IMR-90 (cell line): ENCODE measurements around the gene SLC1A7. TPM values are rescaled to one million over a fixed set of nuclear protein-coding genes. Genes with fewer than 3 reads are reported as not detected.

Source experiments
- ATAC-seq: fragments of 200-7000 bp; cut with Tn5 transposase; 2 replicates; pipeline ENCODE4 v1.9.1; 2020; ENCODE audit warnings: low read depth, mild to moderate bottlenecking, moderate library complexity
- BruUV-seq: library from RNA; stranded (reverse); fragments of 400-500 nt; replicated peaks from 2 replicates; lab custom pipeline; 2021; lab: Mats Ljungman, UMichigan
- CTCF ChIA-PET: fragments of 300-600 bp; formaldehyde crosslinking; extraction: SDS; loops from one replicate; lab custom pipeline; 2021; ENCODE audit warnings: antibody characterized with exemption; lab: Yijun Ruan, JAX
- POLR2A ChIA-PET: fragments of 300-600 bp; sonication (Branson Sonifier 250); formaldehyde crosslinking; loops from one replicate; lab custom pipeline; 2022; ENCODE audit warnings: antibody characterized with exemption; ENCODE audit not compliant: unreplicated experiment; lab: Charles Lee
- DNase-seq: peaks from one replicate; pipeline ENCODE4 v3.0.0; 2013
- H2AFZ ChIP-seq: replicated peaks from 2 replicates; pipeline ENCODE3; 2013; ENCODE audit warnings: low read length, mild to moderate bottlenecking; ENCODE audit not compliant: poor library complexity
- H2AK5ac ChIP-seq: 2 replicates; pipeline ENCODE4 v1.6.1; 2013; ENCODE audit warnings: low read depth, low read length, inconsistent platforms
- H2AK9ac ChIP-seq: replicated peaks from 2 replicates; pipeline ENCODE3; 2013; ENCODE audit warnings: mild to moderate bottlenecking, low read depth, low read length, moderate library complexity; ENCODE audit not compliant: poor library complexity
- H2BK120ac ChIP-seq: 2 replicates; pipeline ENCODE4 v1.6.1; 2013; ENCODE audit warnings: low read depth, low read length, inconsistent platforms
- H2BK15ac ChIP-seq: 3 replicates; pipeline ENCODE4 v1.6.1; 2013; ENCODE audit warnings: low read depth, low read length, inconsistent platforms
- H2BK20ac ChIP-seq: 2 replicates; pipeline ENCODE4 v1.6.1; 2013; ENCODE audit warnings: low read depth, mild to moderate bottlenecking, inconsistent platforms, low read length, moderate library complexity
- H2BK5ac ChIP-seq: 2 replicates; pipeline ENCODE4 v1.6.1; 2013; ENCODE audit warnings: mild to moderate bottlenecking, low read depth, low read length, inconsistent platforms; ENCODE audit not compliant: poor library complexity, severe bottlenecking
- H3K14ac ChIP-seq: replicated peaks from 2 replicates; pipeline ENCODE4 v1.6.1; 2013; ENCODE audit warnings: low read depth, low read length, inconsistent platforms
- H3K18ac ChIP-seq: 2 replicates; pipeline ENCODE4 v1.6.1; 2013; ENCODE audit warnings: low read depth, low read length, control low read depth
- H3K23ac ChIP-seq: 2 replicates; pipeline ENCODE4 v1.6.1; 2013; ENCODE audit warnings: low read depth, low read length, inconsistent platforms
- H3K27ac ChIP-seq: 2 replicates; pipeline ENCODE4 v1.5.1; 2013; ENCODE audit warnings: mild to moderate bottlenecking, control low read depth, low read length; ENCODE audit not compliant: insufficient read depth
- H3K27me3 ChIP-seq: 2 replicates; pipeline ENCODE4 v1.6.1; 2013; ENCODE audit warnings: low read length; ENCODE audit not compliant: control insufficient read depth, insufficient read depth
- H3K36me3 ChIP-seq: 2 replicates; pipeline ENCODE4 v1.6.1; 2013; ENCODE audit warnings: low read length, mixed read lengths; ENCODE audit not compliant: control insufficient read depth, insufficient read depth
- H3K4ac ChIP-seq: 2 replicates; pipeline ENCODE4 v1.6.1; 2013; ENCODE audit warnings: low read depth, low read length, inconsistent platforms
- H3K4me1 ChIP-seq: 2 replicates; pipeline ENCODE4 v1.6.1; 2013; ENCODE audit warnings: low read length, mixed read lengths; ENCODE audit not compliant: control insufficient read depth, insufficient read depth
- H3K4me2 ChIP-seq: 2 replicates; pipeline ENCODE4 v1.6.1; 2013; ENCODE audit warnings: low read depth, mild to moderate bottlenecking, control low read depth, low read length, moderate library complexity
- H3K4me3 ChIP-seq: 2 replicates; pipeline ENCODE4 v1.5.1; 2013; ENCODE audit warnings: low read depth, mild to moderate bottlenecking, control low read depth, low read length, moderate library complexity; ENCODE audit not compliant: insufficient read depth
- H3K56ac ChIP-seq: 2 replicates; pipeline ENCODE4 v1.6.1; 2013; ENCODE audit warnings: low read length, inconsistent platforms; ENCODE audit not compliant: insufficient read depth; ENCODE audit errors: extremely low read depth
- H3K79me1 ChIP-seq, 2 experiments: 2 replicates each; pipeline ENCODE4 v1.6.1; 2013; ENCODE audit warnings: low read length in 2 of 2, inconsistent platforms in 1 of 2, low read depth in 1 of 2
- H3K9ac ChIP-seq: 2 replicates; pipeline ENCODE4 v1.6.1; 2013; ENCODE audit warnings: low read depth, low read length, control low read depth
- H3K9me1 ChIP-seq: 2 replicates; pipeline ENCODE4 v1.6.1; 2013; ENCODE audit warnings: low read length, inconsistent platforms; ENCODE audit not compliant: insufficient read depth
- H3K9me3 ChIP-seq: 2 replicates; pipeline ENCODE4 v1.6.1; 2013; ENCODE audit warnings: low read length; ENCODE audit not compliant: control insufficient read depth, insufficient read depth
- H4K20me1 ChIP-seq: 2 replicates; pipeline ENCODE4 v1.6.1; 2013; ENCODE audit warnings: low read length, inconsistent platforms; ENCODE audit not compliant: insufficient read depth
- H4K5ac ChIP-seq: 2 replicates; pipeline ENCODE4 v1.6.1; 2013; ENCODE audit warnings: mild to moderate bottlenecking, low read depth, low read length, control low read depth
- H4K8ac ChIP-seq, 2 experiments: 2 replicates each; pipeline ENCODE4 v1.6.1; 2013; ENCODE audit warnings: low read depth in 2 of 2, low read length in 2 of 2, control low read depth in 1 of 2, inconsistent platforms in 1 of 2
- H4K91ac ChIP-seq: 2 replicates; pipeline ENCODE4 v1.6.1; 2013; ENCODE audit warnings: low read depth, low read length, inconsistent platforms; ENCODE audit not compliant: insufficient read depth
- BHLHE40 ChIP-seq: fragments of 150-350 bp; IDR thresholded peaks from 2 replicates; pipeline ENCODE4 v1.6.1; 2016; ENCODE audit warnings: mild to moderate bottlenecking, low read depth, low read length
- CEBPB ChIP-seq: IDR thresholded peaks from 2 replicates; pipeline ENCODE4 v1.6.1; 2012; ENCODE audit warnings: low read depth, low read length, improper control_type of control experiment
- CHD1 ChIP-seq: IDR thresholded peaks from 2 replicates; pipeline ENCODE4 v1.6.1; 2012; ENCODE audit warnings: low read depth, low read length, improper control_type of control experiment
- CTCF ChIP-seq: conservative IDR thresholded peaks from 2 replicates; pipeline ENCODE4 v1.5.1; 2012; ENCODE audit warnings: mild to moderate bottlenecking, low read depth, low read length, improper control_type of control experiment
- ELK1 ChIP-seq: fragments of 150-350 bp; IDR thresholded peaks from 2 replicates; pipeline ENCODE4 v1.6.1; 2016; ENCODE audit warnings: low read depth, mild to moderate bottlenecking, low read length, moderate library complexity, borderline replicate concordance
- FOS ChIP-seq: fragments of 150-350 bp; IDR thresholded peaks from 2 replicates; pipeline ENCODE4 v1.6.1; 2016; ENCODE audit warnings: low read depth, low read length
- MAFK ChIP-seq: IDR thresholded peaks from 2 replicates; pipeline ENCODE4 v1.6.1; 2012; ENCODE audit warnings: low read depth, low read length, improper control_type of control experiment
- MAZ ChIP-seq: IDR thresholded peaks from 2 replicates; pipeline ENCODE4 v1.6.1; 2012; ENCODE audit warnings: low read depth, mild to moderate bottlenecking, low read length, improper control_type of control experiment, moderate library complexity, borderline replicate concordance
- MXI1 ChIP-seq: IDR thresholded peaks from 2 replicates; pipeline ENCODE4 v1.6.1; 2012; ENCODE audit warnings: low read depth, mild to moderate bottlenecking, low read length, moderate library complexity, borderline replicate concordance
- NFE2L2 ChIP-seq: fragments of 150-350 bp; IDR thresholded peaks from 2 replicates; pipeline ENCODE4 v1.6.1; 2016; ENCODE audit warnings: low read depth, mild to moderate bottlenecking, low read length
- POLR2A ChIP-seq: IDR thresholded peaks from 2 replicates; pipeline ENCODE4 v1.6.1; 2012; ENCODE audit warnings: mild to moderate bottlenecking, low read depth, low read length
- RAD21 ChIP-seq: IDR thresholded peaks from 2 replicates; pipeline ENCODE4 v1.6.1; 2012; ENCODE audit warnings: low read length, improper control_type of control experiment
- RCOR1 ChIP-seq: IDR thresholded peaks from 2 replicates; pipeline ENCODE4 v1.6.1; 2012; ENCODE audit warnings: mild to moderate bottlenecking, low read length, improper control_type of control experiment; ENCODE audit not compliant: insufficient replicate concordance
- RFX5 ChIP-seq: IDR thresholded peaks from 2 replicates; pipeline ENCODE4 v1.8.0; 2012; ENCODE audit warnings: low read depth, mild to moderate bottlenecking, low read length, moderate library complexity
- SMC3 ChIP-seq: fragments of 150-350 bp; IDR thresholded peaks from 2 replicates; pipeline ENCODE4 v1.6.1; 2016; ENCODE audit warnings: low read depth, mild to moderate bottlenecking, antibody characterized with exemption, low read length, moderate library complexity
- USF2 ChIP-seq: fragments of 150-350 bp; IDR thresholded peaks from 2 replicates; pipeline ENCODE4 v1.6.1; 2017; ENCODE audit warnings: mild to moderate bottlenecking, antibody characterized with exemption, low read length, low read depth
- WGBS, 2 experiments: methylation state at CpG; one replicate each; pipeline versions ENCODE4 v1.1.5 to v1.1.7; 2013; ENCODE audit warnings: missing lambda C conversion rate in 2 of 2; ENCODE audit not compliant: insufficient read length in 1 of 2; ENCODE audit errors: extremely low coverage in 2 of 2; 5-methylcytosine and 5-hydroxymethylcytosine counted together
- dilution Hi-C: fragments of 300-500 bp; cut with HindIII; formaldehyde crosslinking; loops from one replicate; pipeline ENCODE4 v1.14.3; 2018; ENCODE audit warnings: low sequenced_read_pairs; ENCODE audit not compliant: unreplicated experiment
- in situ Hi-C: fragments of 300-500 bp; cut with MboI; formaldehyde crosslinking; loops from 3 replicates; pipeline ENCODE4 v1.14.3; 2019; ENCODE audit warnings: low sequenced_read_pairs, inconsistent platforms, mixed read lengths
- intact Hi-C: fragments of 100-400 bp; cut with micrococcal nuclease; formaldehyde crosslinking; loops from 2 replicates; pipeline ENCODE4 v1.10.0; 2022
- polyA plus RNA-seq, 3 experiments: library from polyadenylated mRNA; depleted of rRNA; stranded (reverse); fragments of >200 nt; gene quantifications; 2 replicates each; pipeline ENCODE4 v1.2.3, GENCODE V29; 2012; ENCODE audit warnings: low replicate concordance in 1 of 3
- total RNA-seq: library from RNA; depleted of rRNA; stranded (reverse); fragments of >200 nt; gene quantifications from 2 replicates; pipeline ENCODE4 v1.2.3, GENCODE V29; 2012

Gene SLC1A7
- total and polyA plus RNA-seq, 2 of the 4 experiments (the other 2 are of a cell fraction), result 0.05 TPM; not detected in 1

- no peak overlapping the region for H2AK9ac ChIP-seq
- 100% methylated on average over 5 of the region's 8 CpGs; no CpG with 5 or more reads in 1 of the 2 experiments for WGBS, 2 experiments
- no peak overlapping the region for H2AFZ ChIP-seq
- no peak overlapping the region for H3K27ac ChIP-seq
- H3K36me3 ChIP-seq, result peaks cover 23% of the 10 kb centered on the region
- POLR2A ChIA-PET, result no interaction called here
- no peak overlapping the region for H2BK5ac ChIP-seq
- no peak overlapping the region for H3K18ac ChIP-seq
- H3K9ac ChIP-seq, result no peak overlapping the region
- dilution Hi-C loops (no loop called here), in situ Hi-C loops (no loop called here), intact Hi-C loops (no loop called here)
- no peak overlapping the region for H3K4me3 ChIP-seq
- H3K56ac ChIP-seq, result no peak overlapping the region
- no peak overlapping the region for H4K5ac ChIP-seq
- peaks cover 19% of the 10 kb centered on the region for H3K4me1 ChIP-seq
- no peak overlapping the region for H2BK20ac ChIP-seq
- H4K20me1 ChIP-seq, result no peaks in the 10 kb centered on the region
- H4K8ac ChIP-seq, result no peak overlapping the region
- no peaks in the 10 kb centered on the region for H3K27me3 ChIP-seq
- no peak overlapping the region for H4K91ac ChIP-seq
- CTCF ChIA-PET, result no interaction called here
- no peak overlapping the region for H3K4ac ChIP-seq
- no peak overlapping the region for H3K4me2 ChIP-seq
- TF ChIP-seq POLR2A (no peak), BHLHE40 (no peak), ELK1 (no peak), CEBPB (no peak), CTCF (no peak), NFE2L2 (no peak), USF2 (no peak), MXI1 (no peak), MAFK (no peak), RCOR1 (no peak), RFX5 (no peak), MAZ (no peak), FOS (no peak), SMC3 (no peak), CHD1 (no peak), RAD21 (no peak)
- H3K9me1 ChIP-seq, result peaks cover 12% of the 10 kb centered on the region
- no peak overlapping the region for H2BK120ac ChIP-seq
- H2AK5ac ChIP-seq, result peak overlapping the region; percentile 24; the same call in 1 of the 2 replicates
- H3K23ac ChIP-seq, result no peak overlapping the region
- no TSS peak for BruUV-seq
- H2BK15ac ChIP-seq, result no peak overlapping the region
- H3K14ac ChIP-seq, result no peak overlapping the region
- ATAC-seq (no peak), DNase-seq (no peak)
- no peaks in the 10 kb centered on the region for H3K9me3 ChIP-seq
- H3K79me1 ChIP-seq, result no peaks in the 10 kb centered on the region
These were observed 57.0 kb downstream of the SLC1A7 start for GRCh38 chr1:53085405-53085804.
